Endometrial microvascular endothelial cells (primary cell): ENCODE results near the gene NGEF. TPM values are rescaled to one million over a fixed set of nuclear protein-coding genes. Genes with fewer than 3 reads are reported as not detected.
"Not testable (repeated sequence)": the region's sequence is repeated elsewhere in the genome, so short reads cannot be mapped to it uniquely, and the experiment has no call there.

Source experiments
- in situ Hi-C: cut with HindIII; loops from 2 replicates; pipeline ENCODE4 v1.10.0; 2017; ENCODE audit warnings: low sequenced_read_pairs, low pct_unique_long_range_greater_than_20kb; ENCODE audit errors: inconsistent ontology term
- total RNA-seq: library from RNA; depleted of rRNA; stranded (reverse); fragments of >200 nt; gene quantifications from one replicate; pipeline ENCODE4 v1.2.3, GENCODE V29; 2015; ENCODE audit errors: inconsistent ontology term

Gene NGEF
- total RNA-seq, 1 donor from 2014 or later = 0.09 TPM

DNA sequence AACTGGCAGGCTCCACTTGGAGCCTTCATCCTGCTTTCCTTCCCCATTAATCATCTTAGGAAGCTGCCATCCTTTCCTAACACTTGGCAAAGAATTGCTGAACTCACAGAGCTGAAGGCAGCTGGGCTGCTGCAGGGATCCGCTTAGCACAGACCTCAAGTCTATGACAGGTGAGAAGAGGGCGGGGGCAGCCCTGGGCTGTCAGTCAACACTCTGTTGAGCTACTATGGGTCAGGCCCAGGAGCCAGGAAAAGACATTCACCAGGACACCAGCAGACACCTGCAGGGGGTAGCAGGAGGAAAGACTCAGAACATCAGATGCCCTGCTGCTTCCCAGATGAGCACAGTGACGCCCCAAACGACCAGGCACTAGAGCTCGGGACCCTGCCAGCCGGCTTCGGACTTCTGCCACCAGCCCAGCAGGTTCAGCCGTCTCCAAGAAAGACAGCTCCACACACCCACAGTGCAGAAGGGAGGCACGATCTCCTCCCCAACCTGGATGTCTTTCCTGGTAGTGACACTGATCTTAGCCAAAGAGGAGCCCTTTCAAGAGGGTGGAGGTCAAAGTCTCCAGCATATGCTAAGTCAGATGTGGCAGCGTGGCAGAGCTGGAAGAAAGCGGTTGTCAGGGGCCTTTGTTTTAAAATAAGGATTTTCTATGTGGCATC is 87.8 kb downstream of the NGEF start:
- in situ Hi-C loops = no loop called here

GRCh38 chr2:232924433-232924832 is 88.6 kb downstream of the NGEF start:
- in situ Hi-C loops = no loop called here

DNA sequence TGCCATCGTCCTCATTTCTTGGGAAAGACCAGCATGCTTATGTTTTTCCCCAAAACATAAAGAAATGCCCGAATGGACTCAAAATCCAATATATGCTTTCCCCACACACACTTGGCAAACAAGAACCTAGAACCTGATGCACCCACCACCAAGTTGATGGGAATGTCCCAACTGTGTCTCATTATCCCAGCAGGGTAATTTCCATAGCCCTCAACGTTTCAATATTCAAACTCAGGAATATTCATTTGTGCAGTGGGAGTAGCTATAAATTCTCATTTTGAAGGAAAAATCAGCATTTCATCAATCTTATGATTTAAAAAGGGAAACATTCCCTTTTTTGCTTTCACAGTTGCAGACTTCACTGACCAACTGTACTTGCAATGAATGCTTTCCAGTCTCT is 92.3 kb downstream of the NGEF start:
- in situ Hi-C loops = no loop called here

DNA sequence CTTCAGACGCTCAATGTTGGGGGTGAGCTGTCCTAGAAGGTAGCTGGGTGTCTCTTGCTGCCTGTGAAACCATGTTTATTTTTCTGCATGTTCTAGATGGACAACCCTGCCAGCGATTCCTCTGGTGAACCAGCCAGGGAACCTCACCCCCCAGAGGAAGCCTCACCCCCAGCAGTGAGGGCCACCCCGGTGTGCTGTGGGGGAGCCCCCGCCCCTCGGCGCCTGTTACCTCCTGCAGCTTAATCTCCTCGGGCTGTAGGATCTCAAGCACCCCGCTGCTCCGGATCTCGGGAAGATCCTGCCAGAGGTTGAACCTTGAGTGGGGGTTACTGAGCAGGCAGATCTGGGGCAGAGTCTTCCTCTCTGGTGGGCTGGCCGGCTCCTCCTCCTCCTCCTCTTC is 93.0 kb downstream of the NGEF start:
- in situ Hi-C loops = no loop called here

DNA sequence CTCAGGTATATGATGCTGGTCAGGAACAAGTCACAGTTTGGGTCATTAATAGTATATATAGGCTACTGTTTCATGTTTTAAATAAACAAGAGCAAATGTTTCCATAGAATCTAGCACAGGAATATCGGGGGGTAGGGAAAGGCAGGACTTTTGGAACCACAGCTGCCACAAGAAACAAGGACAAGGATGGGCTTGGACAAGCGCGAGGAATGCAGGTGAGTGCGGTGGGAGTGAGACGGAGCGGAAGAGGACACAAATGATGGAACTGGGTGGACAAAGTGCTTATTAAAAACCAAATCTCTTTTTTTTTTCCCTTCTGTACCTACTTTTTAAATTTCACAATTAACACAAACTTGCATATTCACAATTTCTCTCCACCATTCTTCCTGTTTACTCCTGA is 93.9 kb downstream of the NGEF start:
- in situ Hi-C loops = no loop called here

- in situ Hi-C loops = no loop called here
Measured at GRCh38 chr2:232913903-232914302, 99.2 kb downstream of the NGEF start.

DNA sequence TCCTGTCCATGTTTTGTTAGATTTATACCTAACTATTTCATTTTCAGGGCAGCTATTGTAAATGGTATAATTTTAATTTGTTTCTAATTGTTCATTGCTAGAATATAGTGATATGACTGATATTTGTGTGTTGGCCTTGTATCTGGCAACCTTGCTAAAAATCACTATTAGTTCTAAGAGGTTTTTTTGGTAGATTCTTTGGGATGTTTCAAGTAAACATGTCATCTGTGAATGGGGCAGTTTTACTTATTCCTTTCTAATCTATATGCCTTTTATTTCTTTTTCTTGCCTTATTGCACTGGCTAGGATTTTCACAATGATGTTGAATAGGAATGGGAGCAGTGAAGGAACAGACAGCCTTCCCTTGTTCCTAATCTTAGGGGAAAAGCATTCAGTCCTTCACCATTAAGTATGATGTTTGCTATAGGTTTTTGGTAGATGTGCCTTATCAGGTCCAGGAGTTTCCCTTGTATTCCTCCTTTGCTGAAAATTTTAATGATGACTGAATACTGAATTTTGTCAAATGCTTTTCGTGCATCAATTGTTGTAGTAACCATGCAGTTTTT is 101.3 kb downstream of the NGEF start:
- in situ Hi-C loops = no loop called here

DNA sequence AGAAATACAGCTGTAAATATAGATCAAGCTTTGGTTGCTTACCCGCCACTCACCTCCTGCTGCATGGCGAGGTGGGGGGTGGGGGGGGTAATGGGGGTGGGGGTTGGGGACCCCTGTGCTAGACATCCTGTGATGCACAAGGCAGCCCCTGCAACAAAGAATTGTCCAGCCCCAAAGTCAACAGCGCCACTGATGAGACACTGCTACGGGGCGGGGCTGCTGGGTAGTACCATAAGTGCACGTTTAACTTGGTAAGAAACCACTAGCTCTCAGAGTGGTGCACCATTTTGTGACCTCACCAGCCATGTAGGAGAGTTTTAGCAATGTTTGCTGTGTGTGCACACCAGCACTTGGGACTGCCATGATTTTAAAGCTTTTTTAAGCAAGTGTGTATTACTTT is 102.7 kb downstream of the NGEF start:
- in situ Hi-C loops = no loop called here

GRCh38 chr2:232908695-232909094 is 104.4 kb downstream of the NGEF start:
- in situ Hi-C loops = no loop called here

GRCh38 chr2:232907718-232908085 is 105.4 kb downstream of the NGEF start:
- in situ Hi-C loops = not testable (repeated sequence)

GRCh38 chr2:232906867-232907717 is 106.0 kb downstream of the NGEF start:
- in situ Hi-C loops = not testable (repeated sequence)

GRCh38 chr2:232903989-232904388 is 109.1 kb downstream of the NGEF start:
- in situ Hi-C loops = no loop called here

- in situ Hi-C loops = no loop called here
Measured at GRCh38 chr2:232901736-232902578, 111.1 kb downstream of the NGEF start.

GRCh38 chr2:232900811-232901735 is 112.0 kb downstream of the NGEF start:
- in situ Hi-C loops = no loop called here

DNA sequence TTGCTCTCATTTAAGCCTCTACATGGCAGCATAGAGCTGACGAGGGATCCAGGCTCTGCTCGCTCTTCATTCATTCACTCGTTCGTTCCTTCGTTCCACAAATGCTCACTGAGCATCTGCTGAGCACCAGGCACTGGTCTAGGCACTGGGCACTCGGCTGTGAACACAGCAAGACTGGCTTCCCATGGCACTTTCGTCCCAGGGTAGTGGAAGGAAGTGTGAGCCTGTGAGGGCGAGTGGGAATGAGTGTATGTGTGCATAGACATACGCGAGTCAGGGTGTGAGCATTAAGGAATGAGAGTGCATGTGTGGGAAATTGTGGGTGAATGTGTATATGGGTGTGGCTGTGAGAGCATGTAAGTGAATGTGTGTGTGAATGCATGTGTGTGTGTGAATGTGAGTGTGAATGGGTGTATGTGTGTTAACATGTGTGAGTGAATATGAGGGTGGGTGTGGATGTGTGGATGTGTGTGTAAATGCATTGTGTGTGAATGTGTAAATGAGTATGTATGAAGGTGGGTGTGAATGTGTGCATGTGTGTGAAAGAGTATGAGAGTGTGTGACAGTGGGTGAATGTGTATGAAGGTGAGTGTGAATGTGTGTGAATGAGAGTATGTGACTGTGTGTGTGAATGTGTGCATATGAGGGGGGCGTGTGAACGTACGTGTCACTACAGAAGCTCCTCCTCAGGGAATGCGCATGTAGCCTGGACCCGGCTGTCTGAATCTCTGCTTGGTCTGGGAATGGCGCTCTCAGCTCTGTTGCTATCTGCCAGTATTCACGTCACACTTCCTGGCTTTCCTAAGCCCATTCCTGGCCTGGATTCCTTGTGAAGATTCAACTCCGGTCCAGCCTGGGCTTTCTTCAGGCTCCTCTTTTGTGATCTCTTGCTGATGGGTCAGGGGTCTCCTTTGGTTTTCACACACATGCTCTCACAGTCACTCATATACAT is 114.2 kb downstream of the NGEF start:
- in situ Hi-C loops = no loop called here

DNA sequence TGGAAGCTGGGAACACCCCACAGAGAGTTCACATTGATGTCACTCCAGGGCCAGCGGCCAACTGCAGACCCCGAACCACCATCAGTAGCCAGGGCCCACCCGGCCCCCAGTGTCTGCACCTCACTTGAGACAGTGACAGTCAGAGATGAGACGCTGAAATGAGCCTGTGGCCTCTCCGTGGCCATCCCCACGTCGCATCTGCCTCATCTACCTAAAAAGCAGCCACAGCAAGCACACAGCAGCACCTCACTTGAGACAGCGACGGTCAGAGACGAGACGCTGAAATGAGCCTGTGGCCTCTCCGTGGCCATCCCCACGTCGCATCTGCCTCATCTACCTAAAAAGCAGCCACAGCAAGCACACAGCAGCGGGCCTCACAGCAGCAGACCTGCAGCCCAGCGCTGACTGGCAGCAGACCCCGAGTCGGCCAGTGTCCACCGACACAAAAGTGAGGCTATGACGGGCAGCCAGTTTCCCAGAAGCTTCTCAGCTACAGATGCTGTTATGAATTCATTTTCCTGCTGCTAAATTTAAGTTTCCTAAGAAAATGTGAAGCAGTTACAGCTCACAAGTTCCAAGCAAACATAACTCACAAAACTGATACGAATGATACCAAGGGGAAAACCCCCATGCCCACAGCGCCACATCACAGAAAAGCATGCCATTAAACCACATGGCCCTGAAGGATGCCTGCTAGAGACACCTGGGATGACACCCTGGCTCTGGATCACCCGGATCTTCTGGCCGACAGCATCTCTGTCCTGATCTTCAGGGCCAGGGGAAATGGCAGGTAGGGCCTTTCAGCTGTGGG is 115.3 kb downstream of the NGEF start:
- in situ Hi-C loops = no loop called here
